ENCODE results near the gene PDE8B. TPM values are rescaled to one million over a fixed set of nuclear protein-coding genes. Genes with fewer than 3 reads are reported as not detected.

PDE8B gene
- total and polyA plus RNA-seq, 8 donors = 2.9 to 11.9 (median 6.9) TPM

GRCh38 chr5:77256406-77256805 is 45.9 kb downstream of the PDE8B start:
- DNase-seq (no peak), ATAC-seq (no peak), FAIRE-seq (no peak)
- TF ChIP-seq, protein P1, sequence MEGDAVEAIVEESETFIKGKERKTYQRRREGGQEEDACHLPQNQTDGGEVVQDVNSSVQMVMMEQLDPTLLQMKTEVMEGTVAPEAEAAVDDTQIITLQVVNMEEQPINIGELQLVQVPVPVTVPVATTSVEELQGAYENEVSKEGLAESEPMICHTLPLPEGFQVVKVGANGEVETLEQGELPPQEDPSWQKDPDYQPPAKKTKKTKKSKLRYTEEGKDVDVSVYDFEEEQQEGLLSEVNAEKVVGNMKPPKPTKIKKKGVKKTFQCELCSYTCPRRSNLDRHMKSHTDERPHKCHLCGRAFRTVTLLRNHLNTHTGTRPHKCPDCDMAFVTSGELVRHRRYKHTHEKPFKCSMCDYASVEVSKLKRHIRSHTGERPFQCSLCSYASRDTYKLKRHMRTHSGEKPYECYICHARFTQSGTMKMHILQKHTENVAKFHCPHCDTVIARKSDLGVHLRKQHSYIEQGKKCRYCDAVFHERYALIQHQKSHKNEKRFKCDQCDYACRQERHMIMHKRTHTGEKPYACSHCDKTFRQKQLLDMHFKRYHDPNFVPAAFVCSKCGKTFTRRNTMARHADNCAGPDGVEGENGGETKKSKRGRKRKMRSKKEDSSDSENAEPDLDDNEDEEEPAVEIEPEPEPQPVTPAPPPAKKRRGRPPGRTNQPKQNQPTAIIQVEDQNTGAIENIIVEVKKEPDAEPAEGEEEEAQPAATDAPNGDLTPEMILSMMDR (IDR thresholded peaks at IDR 0.05) = no peak
- Histone ChIP-seq H3K27me3 (no peaks in the 10 kb centered on the region), H3K36me3 (no peaks in the 10 kb centered on the region), H3K4me1 (peaks cover 0 to 6% (median 0%) of the 10 kb centered on the region in 3 donors), H3K27ac (no peak overlapping the region), H3K4me3 (no peak overlapping the region), H3K9me3 (no peaks in the 10 kb centered on the region)
- intact Hi-C loops (cut with DNase I) = no loop called here
- WGBS, 2 donors = 95 to 97% methylated on average over 1 of the region's 1 CpG

GRCh38 chr5:77258652-77259051 is 48.2 kb downstream of the PDE8B start:
- H3K9me3 ChIP-seq = no peaks in the 10 kb centered on the region
- no peaks in the 10 kb centered on the region for H3K27me3 ChIP-seq
- ATAC-seq (no peak), FAIRE-seq (no peak), DNase-seq (no peak)
- 95 to 100% methylated on average over 1 of the region's 1 CpG for WGBS, 2 donors
- no peaks in the 10 kb centered on the region for H3K36me3 ChIP-seq
- H3K27ac ChIP-seq = no peak overlapping the region
- peaks cover 0 to 6% (median 0%) of the 10 kb centered on the region in 3 donors for H3K4me1 ChIP-seq
- TF ChIP-seq, protein P1 (IDR thresholded peaks at IDR 0.05) = no peak
- intact Hi-C loops (cut with DNase I) = no loop called here
- H3K4me3 ChIP-seq = no peak overlapping the region

GRCh38 chr5:77259476-77259875 is 49.0 kb downstream of the PDE8B start:
- no peak for ATAC-seq
- no peak for DNase-seq
- H3K36me3 ChIP-seq = no peaks in the 10 kb centered on the region
- no peaks in the 10 kb centered on the region for H3K27me3 ChIP-seq
- intact Hi-C loops (cut with DNase I) = no loop called here
- no peak for FAIRE-seq
- H3K27ac ChIP-seq = no peak overlapping the region
- TF ChIP-seq, protein P1 (IDR thresholded peaks at IDR 0.05) = no peak
- peaks cover 0 to 2% (median 0%) of the 10 kb centered on the region in 3 donors for H3K4me1 ChIP-seq
- no peak overlapping the region for H3K4me3 ChIP-seq
- H3K9me3 ChIP-seq = no peaks in the 10 kb centered on the region

- Histone ChIP-seq H3K27ac (no peak overlapping the region), H3K9me3 (no peaks in the 10 kb centered on the region), H3K36me3 (no peaks in the 10 kb centered on the region), H3K4me3 (no peak overlapping the region), H3K27me3 (no peaks in the 10 kb centered on the region), H3K4me1 (no peaks in the 10 kb centered on the region)
- WGBS, 2 donors = 88 to 94% methylated on average over 1 of the region's 1 CpG
- peak in 1 of 4 donors; percentile 46 for ATAC-seq
- DNase-seq = no peak
- FAIRE-seq = no peak
- intact Hi-C loops (cut with DNase I) = no loop called here
- TF ChIP-seq, protein P1 (IDR thresholded peaks at IDR 0.05) = no peak
Observed at GRCh38 chr5:77262697-77263096, 52.2 kb downstream of the PDE8B start.

DNA sequence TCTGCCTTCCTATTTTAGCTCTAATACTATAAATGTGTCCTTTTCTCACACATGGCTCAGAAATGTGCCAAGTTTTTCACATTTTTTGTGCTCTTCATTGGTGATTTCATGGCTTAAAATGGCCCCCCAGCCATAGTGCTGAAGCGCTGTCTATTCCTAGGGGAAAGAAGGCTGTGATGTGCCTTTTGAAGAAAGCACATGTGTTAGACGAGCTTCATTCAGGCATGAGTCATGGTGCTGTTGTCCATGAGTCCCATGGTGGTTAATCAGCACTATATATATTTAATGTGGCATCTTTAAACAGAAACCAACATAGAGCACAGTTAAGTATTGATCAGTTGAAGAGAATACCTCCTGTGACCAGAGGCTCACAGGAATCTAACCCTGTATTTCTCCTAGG is 55.8 kb downstream of the PDE8B start:
- ATAC-seq (no peak), DNase-seq (no peak), FAIRE-seq (no peak)
- Histone ChIP-seq H3K36me3 (no peaks in the 10 kb centered on the region), H3K4me1 (no peaks in the 10 kb centered on the region), H3K27me3 (no peaks in the 10 kb centered on the region), H3K27ac (no peak overlapping the region), H3K4me3 (no peak overlapping the region), H3K9me3 (no peaks in the 10 kb centered on the region)
- TF ChIP-seq, protein P1 (IDR thresholded peaks at IDR 0.05) = no peak
- intact Hi-C loops (cut with DNase I) = no loop called here
- WGBS, 2 donors = 69 to 80% methylated on average over 2 of the region's 2 CpGs

Measured in pancreas (tissue), 10 donors.